Endothelial cell of umbilical vein (primary cell): ENCODE results near the gene RFFL. TPM values are rescaled to one million over a fixed set of nuclear protein-coding genes. Genes with fewer than 3 reads are reported as not detected.

Experiments
- BruUV-seq: library from RNA; stranded (reverse); fragments of 400-500 nt; replicated peaks from 2 replicates; lab custom pipeline; 2021; lab: Mats Ljungman, UMichigan
- CTCF ChIA-PET: fragments of 300-600, 350-600 bp; sonication (Branson Sonifier 250); formaldehyde crosslinking; loops from one replicate; lab custom pipeline; 2021; ENCODE audit warnings: antibody characterized with exemption, inconsistent platforms; lab: Charles Lee
- POLR2A ChIA-PET: fragments of 300-600, 350-600 bp; sonication (Branson Sonifier 250); formaldehyde crosslinking; loops from one replicate; lab custom pipeline; 2021; ENCODE audit warnings: antibody characterized with exemption, inconsistent platforms; lab: Charles Lee
- DNase-seq: peaks from one replicate; pipeline ENCODE4 v3.0.0-alpha.2; 2011; ENCODE audit warnings: low read depth, low spot score
- FAIRE-seq: peaks from 2 replicates; lab custom pipeline; 2011; peaks lifted over from hg19 to GRCh38; lab: Jason Lieb, UNC
- H2AFZ ChIP-seq: 2 replicates; pipeline ENCODE4 v1.6.0; 2012; ENCODE audit warnings: low read depth, low read length, control low read depth, inconsistent platforms
- H3K27ac ChIP-seq: 2 replicates; pipeline ENCODE4 v1.5.1; 2011; ENCODE audit warnings: low read depth, mild to moderate bottlenecking, control low read depth, low read length, moderate library complexity; ENCODE audit not compliant: insufficient read depth
- H3K27me3 ChIP-seq, 2 experiments: 2 replicates each; pipeline versions ENCODE4 v1.6.0 to v1.6.1; 2011; ENCODE audit warnings: low read length in 2 of 2, mixed read lengths in 1 of 2; ENCODE audit not compliant: control insufficient read depth in 2 of 2, insufficient read depth in 2 of 2
- H3K36me3 ChIP-seq, 2 experiments: 2 replicates in 1 of 2; 3 replicates in 1 of 2; pipeline ENCODE4 v1.5.1; 2011; ENCODE audit warnings: low read length in 2 of 2, mild to moderate bottlenecking in 1 of 2, moderate library complexity in 1 of 2; ENCODE audit not compliant: control insufficient read depth in 2 of 2, insufficient read depth in 2 of 2; ENCODE audit errors: extremely low read depth in 1 of 2
- H3K4me1 ChIP-seq: 3 replicates; pipeline ENCODE4 v1.5.1; 2011; ENCODE audit warnings: mild to moderate bottlenecking, low read length; ENCODE audit not compliant: control insufficient read depth, insufficient read depth; ENCODE audit errors: extremely low read depth
- H3K4me2 ChIP-seq: 2 replicates; pipeline ENCODE4 v1.6.1; 2011; ENCODE audit warnings: low read length, control low read depth, mixed read lengths; ENCODE audit not compliant: insufficient read depth
- H3K4me3 ChIP-seq, 3 experiments: fragments of 200-600 bp in 1 of 3; sonication (generic), shearing (Covaris generic) in 1 of 3; replicated peaks in 1 of 3; 2 replicates each; pipeline ENCODE4 v1.5.1; 2011 to 2016; ENCODE audit warnings: control low read depth in 3 of 3, low read length in 3 of 3, mild to moderate bottlenecking in 2 of 3, inconsistent platforms in 1 of 3, low read depth in 1 of 3, moderate library complexity in 1 of 3; ENCODE audit not compliant: insufficient read depth in 1 of 3
- H3K79me2 ChIP-seq: 2 replicates; pipeline ENCODE4 v1.6.0; 2012; ENCODE audit warnings: low read length, inconsistent platforms; ENCODE audit not compliant: control insufficient read depth, insufficient read depth
- H3K9ac ChIP-seq: replicated peaks from 2 replicates; pipeline ENCODE3; 2011; ENCODE audit warnings: low read length, control low read depth; ENCODE audit not compliant: insufficient read depth; ENCODE audit errors: extremely low read depth
- H3K9me1 ChIP-seq: replicated peaks from 3 replicates; pipeline ENCODE4 v1.6.0; 2011; ENCODE audit warnings: mild to moderate bottlenecking, low read length; ENCODE audit not compliant: control insufficient read depth, insufficient read depth; ENCODE audit errors: extremely low read depth
- H3K9me3 ChIP-seq: replicated peaks from 2 replicates; pipeline ENCODE4 v1.5.1; 2012; ENCODE audit warnings: low read length, inconsistent platforms; ENCODE audit not compliant: control insufficient read depth, insufficient read depth
- H4K20me1 ChIP-seq: replicated peaks from 2 replicates; pipeline ENCODE3; 2011; ENCODE audit warnings: mild to moderate bottlenecking, low read length; ENCODE audit not compliant: control insufficient read depth, insufficient read depth; ENCODE audit errors: extremely low read depth
- FOS ChIP-seq: IDR thresholded peaks from 2 replicates; pipeline ENCODE4 v1.6.1; 2011; ENCODE audit warnings: mild to moderate bottlenecking, low read length, moderate library complexity, borderline replicate concordance; ENCODE audit not compliant: insufficient read depth
- MYC ChIP-seq: IDR thresholded peaks from one replicate; pipeline ENCODE4 v1.6.1; 2011; ENCODE audit warnings: mild to moderate bottlenecking, low read depth, low read length
- POLR2AphosphoS5 ChIP-seq: IDR thresholded peaks from 2 replicates; pipeline ENCODE4 v1.6.1; 2012; ENCODE audit warnings: low read depth, mild to moderate bottlenecking, control low read depth, low read length, moderate library complexity; ENCODE audit not compliant: insufficient read depth
- dilution Hi-C: fragments of 300-500 bp; cut with MboI; formaldehyde crosslinking; loops from one replicate; pipeline ENCODE4 v1.15.0; 2019; ENCODE audit warnings: low sequenced_read_pairs; ENCODE audit not compliant: extremely low pct_ligation_motif_present
- intact Hi-C: fragments of 100-400 bp; cut with micrococcal nuclease; formaldehyde crosslinking; loops from one replicate; pipeline ENCODE4 v1.10.0; 2022
- polyA plus RNA-seq, 4 experiments: library from polyadenylated mRNA; depleted of rRNA in 3 of 4; stranded (reverse) in 3 of 4; unstranded in 1 of 4; fragments of >200 nt; gene quantifications; 2 replicates each; pipeline versions ENCODE4 v1.2.1 to v1.2.3, GENCODE V29; 2011 to 2012; ENCODE audit warnings: missing spikeins in 1 of 4
- total RNA-seq: library from RNA; stranded (reverse); gene quantifications from 2 replicates; pipeline ENCODE4 v1.2.3, GENCODE V29; 2021
- TF ChIP-seq, protein P1 (sequence below), 2 donors: IDR thresholded peaks; 1 replicate in 1 of 2; 2 replicates in 1 of 2; pipeline ENCODE4 v1.5.1; 2011; ENCODE audit warnings: low read length in 2 of 2, mild to moderate bottlenecking in 2 of 2, moderate library complexity in 2 of 2, control low read depth in 1 of 2, inconsistent platforms in 1 of 2, low read depth in 1 of 2; ENCODE audit not compliant: insufficient read depth in 1 of 2; ENCODE audit errors: extremely low read depth in 1 of 2
- TF ChIP-seq, protein P2 (sequence below): IDR thresholded peaks from 2 replicates; pipeline ENCODE4 v1.6.1; 2011; ENCODE audit not compliant: insufficient read depth, insufficient read length

RFFL gene
- total and polyA plus RNA-seq, 2 donors (not counting 3 experiments of a cell fraction or from before 2014, with no cell fraction given): 7.0 to 14.1 TPM

DNA sequence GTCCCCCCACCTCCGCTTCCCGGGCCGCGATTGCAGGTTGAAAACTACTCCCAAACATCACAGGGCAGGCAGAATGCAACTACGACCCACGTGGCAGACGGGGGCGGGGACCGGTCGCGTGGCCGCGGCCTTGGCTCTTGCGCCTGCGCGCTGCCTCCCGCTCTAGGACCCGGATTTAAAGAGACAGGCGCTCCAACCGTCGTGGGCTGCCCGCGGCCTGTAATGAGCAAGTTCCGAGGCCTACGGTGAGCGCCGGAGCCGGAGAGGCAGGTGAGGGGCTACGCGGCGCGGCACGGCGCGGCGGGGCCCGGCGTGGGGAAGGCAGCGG lies 83.2 kb downstream of the RFFL start, which contains the start of gene LIG3:
Gene LIG3, plus strand, starts transcription at position 160 of the 328 bp plus-strand sequence. CDS start 2,494 bp downstream, outside the sequence.
- Histone ChIP-seq H2AFZ (peak within 1 kb of the TSS; percentile 91), H3K4me1 (peaks cover 19% of the 10 kb centered on the region), H3K9me3 (no peaks in the 10 kb centered on the region), H3K9me1 (no peaks in the 10 kb centered on the region), H3K9ac (peak within 1 kb of the TSS; percentile 100), H4K20me1 (no peaks in the 10 kb centered on the region), H3K27me3 (no peaks in the 10 kb centered on the region), H3K27ac (peak within 1 kb of the TSS; percentile 96), H3K4me2 (peak within 1 kb of the TSS; percentile 99), H3K4me3 (peak within 1 kb of the TSS; percentile 65 to 92 (median 89)), H3K36me3 (no peaks in the 10 kb centered on the region), H3K79me2 (peaks cover 22% of the 10 kb centered on the region)
- FAIRE-seq (peak; percentile 87), DNase-seq (peak; percentile 95)
- CTCF ChIA-PET: interaction anchor here (0.9 to 2.1 kb wide), 7 partner anchors 11 to 438 kb away, joined by 4 to 10 read pairs (median 5); partner anchors contain the start of gene RFFL
- intact Hi-C loops: loop anchor here (1.0 to 10.0 kb wide), 4 partner anchors 19 to 564 kb away; partner anchors contain the start of genes CCT6B, SLFN5 and ZNF830
- POLR2A ChIA-PET: interaction anchor here (0.8 to 1.7 kb wide), 5 partner anchors 9 to 139 kb away, joined by 3 read pairs; partner anchors contain the start of genes CCT6B, RAD51D and ZNF830
- dilution Hi-C loops: loop anchor here (25.0 kb wide), 1 partner anchor 132 kb away; the partner anchor contains the start of genes FNDC8 and RAD51D
- BruUV-seq: no TSS peak
- TF ChIP-seq FOS (no peak), POLR2AphosphoS5 (no peak), MYC (peak; percentile 93)
- TF ChIP-seq, protein P1, sequence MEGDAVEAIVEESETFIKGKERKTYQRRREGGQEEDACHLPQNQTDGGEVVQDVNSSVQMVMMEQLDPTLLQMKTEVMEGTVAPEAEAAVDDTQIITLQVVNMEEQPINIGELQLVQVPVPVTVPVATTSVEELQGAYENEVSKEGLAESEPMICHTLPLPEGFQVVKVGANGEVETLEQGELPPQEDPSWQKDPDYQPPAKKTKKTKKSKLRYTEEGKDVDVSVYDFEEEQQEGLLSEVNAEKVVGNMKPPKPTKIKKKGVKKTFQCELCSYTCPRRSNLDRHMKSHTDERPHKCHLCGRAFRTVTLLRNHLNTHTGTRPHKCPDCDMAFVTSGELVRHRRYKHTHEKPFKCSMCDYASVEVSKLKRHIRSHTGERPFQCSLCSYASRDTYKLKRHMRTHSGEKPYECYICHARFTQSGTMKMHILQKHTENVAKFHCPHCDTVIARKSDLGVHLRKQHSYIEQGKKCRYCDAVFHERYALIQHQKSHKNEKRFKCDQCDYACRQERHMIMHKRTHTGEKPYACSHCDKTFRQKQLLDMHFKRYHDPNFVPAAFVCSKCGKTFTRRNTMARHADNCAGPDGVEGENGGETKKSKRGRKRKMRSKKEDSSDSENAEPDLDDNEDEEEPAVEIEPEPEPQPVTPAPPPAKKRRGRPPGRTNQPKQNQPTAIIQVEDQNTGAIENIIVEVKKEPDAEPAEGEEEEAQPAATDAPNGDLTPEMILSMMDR (IDR thresholded peaks at IDR 0.05; ENCODE audit: extremely low read depth in 1 of 2, insufficient read depth in 1 of 2, low read depth in 1 of 2, low read length in 2 of 2): no peak
- TF ChIP-seq, protein P2, sequence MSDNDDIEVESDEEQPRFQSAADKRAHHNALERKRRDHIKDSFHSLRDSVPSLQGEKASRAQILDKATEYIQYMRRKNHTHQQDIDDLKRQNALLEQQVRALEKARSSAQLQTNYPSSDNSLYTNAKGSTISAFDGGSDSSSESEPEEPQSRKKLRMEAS: peak; percentile 98
